ENCODE measurements around the gene BGN. TPM values are rescaled to one million over a fixed set of nuclear protein-coding genes. Genes with fewer than 3 reads are reported as not detected.

BGN gene
- total RNA-seq, 1 experiment from 2014 or later: 1.2 TPM

DNA sequence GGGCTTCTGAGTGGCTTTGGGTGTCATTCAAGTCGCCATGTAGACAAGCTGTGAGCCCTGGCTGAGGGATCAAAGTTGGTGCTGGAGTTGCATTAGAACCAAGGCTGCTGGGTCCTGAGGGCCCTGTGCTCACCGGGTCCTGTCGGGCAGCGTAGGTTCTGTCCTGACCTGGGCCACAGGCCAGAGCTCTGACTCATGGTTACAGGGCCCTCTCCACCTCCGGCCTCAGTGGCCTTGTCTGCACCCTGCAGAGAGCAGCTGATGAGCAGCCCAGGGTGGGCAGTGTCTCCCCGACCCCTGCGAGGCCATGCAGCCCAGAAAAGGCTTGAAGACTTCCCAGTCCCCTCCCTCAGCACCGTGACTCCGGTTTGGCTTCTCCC, 45.2 kb downstream of the BGN start:
- no peak for DNase-seq
- peaks cover 4% of the 10 kb centered on the region for H3K9me3 ChIP-seq (ENCODE audit: control insufficient read depth, low read depth, low read length)
- H2BK20ac ChIP-seq (ENCODE audit: low read depth, low read length, poor library complexity, severe bottlenecking): no peak overlapping the region
- H3K4me3 Mint-ChIP-seq: no peak overlapping the region
- H2AK5ac ChIP-seq (ENCODE audit: insufficient read length, low read length): no peak overlapping the region
- no peaks in the 10 kb centered on the region for H3K27me3 ChIP-seq (ENCODE audit: insufficient read depth, low read length)
- no peak overlapping the region for H2BK12ac ChIP-seq (ENCODE audit: insufficient read length, low read depth, low read length)
- no peak overlapping the region for H2BK15ac ChIP-seq (ENCODE audit: low read depth, low read length)
- H3K4ac ChIP-seq (ENCODE audit: low read depth, low read length): no peak overlapping the region
- TF ChIP-seq, protein P1, sequence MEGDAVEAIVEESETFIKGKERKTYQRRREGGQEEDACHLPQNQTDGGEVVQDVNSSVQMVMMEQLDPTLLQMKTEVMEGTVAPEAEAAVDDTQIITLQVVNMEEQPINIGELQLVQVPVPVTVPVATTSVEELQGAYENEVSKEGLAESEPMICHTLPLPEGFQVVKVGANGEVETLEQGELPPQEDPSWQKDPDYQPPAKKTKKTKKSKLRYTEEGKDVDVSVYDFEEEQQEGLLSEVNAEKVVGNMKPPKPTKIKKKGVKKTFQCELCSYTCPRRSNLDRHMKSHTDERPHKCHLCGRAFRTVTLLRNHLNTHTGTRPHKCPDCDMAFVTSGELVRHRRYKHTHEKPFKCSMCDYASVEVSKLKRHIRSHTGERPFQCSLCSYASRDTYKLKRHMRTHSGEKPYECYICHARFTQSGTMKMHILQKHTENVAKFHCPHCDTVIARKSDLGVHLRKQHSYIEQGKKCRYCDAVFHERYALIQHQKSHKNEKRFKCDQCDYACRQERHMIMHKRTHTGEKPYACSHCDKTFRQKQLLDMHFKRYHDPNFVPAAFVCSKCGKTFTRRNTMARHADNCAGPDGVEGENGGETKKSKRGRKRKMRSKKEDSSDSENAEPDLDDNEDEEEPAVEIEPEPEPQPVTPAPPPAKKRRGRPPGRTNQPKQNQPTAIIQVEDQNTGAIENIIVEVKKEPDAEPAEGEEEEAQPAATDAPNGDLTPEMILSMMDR (conservative IDR thresholded peaks at IDR 0.05): no peak
- H2BK5ac ChIP-seq (ENCODE audit: insufficient read length, low read length): no peak overlapping the region
- H3K9me3 Mint-ChIP-seq: peaks cover 45 to 66% of the 10 kb centered on the region in 2 experiments
- H3T11ph ChIP-seq (ENCODE audit: low read length): no peak overlapping the region
- no peak overlapping the region for H2BK120ac ChIP-seq (ENCODE audit: low read depth, low read length, poor library complexity, severe bottlenecking)
- no peak overlapping the region for H3K18ac ChIP-seq (ENCODE audit: insufficient read length, low read depth, low read length)
- H3K4me1 ChIP-seq (ENCODE audit: insufficient read depth, low read length): no peaks in the 10 kb centered on the region
- no peak overlapping the region for H4K5ac ChIP-seq (ENCODE audit: insufficient read length, low read depth, low read length)
- no peaks in the 10 kb centered on the region for H3K79me1 ChIP-seq (ENCODE audit: insufficient read depth, low read depth, low read length, poor library complexity, severe bottlenecking)
- H3K27ac ChIP-seq (ENCODE audit: insufficient read length, low read depth, low read length): no peak overlapping the region
- H4K91ac ChIP-seq (ENCODE audit: insufficient read length, low read depth, low read length): no peak overlapping the region
- peaks cover 0 to 2% (median 0%) of the 10 kb centered on the region in 3 experiments; a peak in 3 of 7 replicates for H3K36me3 Mint-ChIP-seq (ENCODE audit: insufficient read depth in 1 of 3, low read depth in 3 of 3)
- peaks cover 3% of the 10 kb centered on the region for H3K23me2 ChIP-seq (ENCODE audit: insufficient read length, low read depth, low read length, poor library complexity, severe bottlenecking)
- no peaks in the 10 kb centered on the region for H4K20me1 ChIP-seq (ENCODE audit: control insufficient read depth, insufficient read depth, insufficient read length)
- no CpG with 5 or more reads among the region's 9 CpGs for WGBS (ENCODE audit: extremely low coverage, insufficient read length, low lambda C conversion rate)
- no peak overlapping the region for H2AFZ ChIP-seq (ENCODE audit: low read length)
- no peak overlapping the region for H4K8ac ChIP-seq (replicated peaks; ENCODE audit: insufficient read length, low read depth, low read length)
- no peak overlapping the region for H3K56ac ChIP-seq (ENCODE audit: insufficient read length, low read depth, low read length)
- H3K4me2 ChIP-seq (ENCODE audit: insufficient read depth, insufficient read length, low read length): no peak overlapping the region
- H3K27me3 Mint-ChIP-seq (ENCODE audit: low read depth): peaks cover 9% of the 10 kb centered on the region
- peaks cover 0 to 2% of the 10 kb centered on the region in 2 experiments; a peak in 1 of 4 replicates for H3K4me1 Mint-ChIP-seq
- no peaks in the 10 kb centered on the region for H3K79me2 ChIP-seq (ENCODE audit: insufficient read depth, low read length)
- H3K14ac ChIP-seq (ENCODE audit: insufficient read depth, low read length): no peak overlapping the region
- H3K27ac Mint-ChIP-seq: no peak overlapping the region
- H3K9ac ChIP-seq (ENCODE audit: extremely low read depth, insufficient read length, low read length): no peak overlapping the region
- H3K23ac ChIP-seq (ENCODE audit: insufficient read length, low read depth, low read length): no peak overlapping the region
